Activated CD8-positive, alpha-beta memory T cell treated with anti-CD3 and anti-CD28 coated beads, Interleukin-2, amount 50 U/mL, for 24 hours (primary cell): ENCODE measurements around the gene FHOD3.

Experiments
- DNase-seq: peaks from one replicate; pipeline ENCODE4 v3.0.0-alpha.2; 2020; ENCODE audit errors: extremely low read depth

The FHOD3 gene

DNA sequence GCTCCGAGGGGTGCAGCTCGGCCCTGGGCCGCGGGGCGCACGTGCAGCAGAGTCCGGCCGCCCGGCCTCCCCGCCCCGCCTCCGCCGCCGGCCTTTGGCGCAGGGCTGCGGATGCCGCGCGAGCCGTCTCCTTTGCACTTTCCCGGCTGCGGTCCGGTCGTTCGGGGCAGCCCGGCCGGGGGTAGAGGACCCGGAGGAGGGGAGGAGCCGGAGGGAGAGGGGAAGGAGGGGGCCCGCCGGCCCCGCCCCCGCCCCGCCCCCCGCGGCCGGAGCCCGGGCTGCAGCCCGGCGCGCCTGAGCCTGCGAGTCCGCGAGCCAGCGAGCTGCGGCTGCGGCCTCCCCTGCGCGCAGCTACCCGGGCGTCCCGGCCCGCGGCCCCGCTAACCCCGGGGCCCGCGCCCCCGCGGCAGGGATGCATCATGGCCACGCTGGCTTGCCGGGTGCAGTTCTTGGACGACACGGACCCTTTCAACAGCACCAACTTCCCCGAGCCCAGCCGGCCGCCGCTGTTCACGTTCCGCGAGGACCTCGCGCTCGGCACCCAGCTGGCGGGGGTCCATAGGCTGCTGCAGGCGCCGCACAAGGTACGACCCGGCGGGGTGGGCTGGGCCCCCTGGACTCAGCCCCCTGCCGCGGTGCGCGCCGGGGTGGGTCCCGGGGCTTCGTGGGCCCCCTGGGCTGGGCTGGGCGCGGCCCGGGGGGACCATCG is at the start of gene FHOD3:
FHOD3 (plus strand) TSS at position 297 of the 709 bp plus-strand sequence; CDS start at position 420, 123 bp downstream.
- no peak for DNase-seq

DNA sequence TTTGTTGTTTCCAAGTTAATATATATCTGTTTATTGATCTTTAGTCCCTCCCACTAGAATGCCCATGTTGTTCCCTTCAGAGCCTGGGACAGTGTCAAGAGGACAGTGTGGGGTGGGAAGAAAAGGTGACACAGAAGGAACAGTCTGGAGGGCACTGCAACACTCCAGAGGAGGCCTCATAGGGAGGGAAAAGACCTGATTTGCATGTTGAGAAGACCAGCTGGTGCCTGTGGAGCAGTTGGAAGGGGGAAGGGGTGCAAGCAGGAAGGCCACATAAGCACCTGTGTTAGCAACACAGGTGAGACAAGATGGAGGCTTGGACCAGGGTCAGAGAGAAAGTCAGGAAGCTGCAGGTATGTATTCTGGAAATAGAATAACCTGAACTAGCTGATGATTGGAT is 48.1 kb upstream of the FHOD3 start:
- no peak for DNase-seq

DNA sequence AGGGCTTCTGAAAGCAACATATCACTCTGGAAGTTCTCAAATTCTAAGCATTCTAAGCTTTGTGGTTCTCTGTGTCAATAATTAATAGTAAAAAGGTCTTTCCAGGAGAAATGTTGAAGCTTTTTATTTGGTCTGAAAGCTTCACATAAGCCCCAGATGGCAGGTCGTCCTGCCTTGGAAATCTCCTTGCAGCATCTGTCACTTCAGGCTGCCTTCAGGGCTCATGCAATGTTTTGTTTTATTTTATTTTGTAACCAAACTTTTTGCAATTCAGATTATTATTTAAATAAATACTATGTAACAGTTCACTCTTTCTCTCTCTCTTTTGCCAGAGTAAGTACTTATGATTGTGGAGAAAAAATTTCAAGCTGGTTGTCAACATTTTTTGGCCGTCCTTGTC is 46.7 kb upstream of the FHOD3 start:
- no peak for DNase-seq

DNA sequence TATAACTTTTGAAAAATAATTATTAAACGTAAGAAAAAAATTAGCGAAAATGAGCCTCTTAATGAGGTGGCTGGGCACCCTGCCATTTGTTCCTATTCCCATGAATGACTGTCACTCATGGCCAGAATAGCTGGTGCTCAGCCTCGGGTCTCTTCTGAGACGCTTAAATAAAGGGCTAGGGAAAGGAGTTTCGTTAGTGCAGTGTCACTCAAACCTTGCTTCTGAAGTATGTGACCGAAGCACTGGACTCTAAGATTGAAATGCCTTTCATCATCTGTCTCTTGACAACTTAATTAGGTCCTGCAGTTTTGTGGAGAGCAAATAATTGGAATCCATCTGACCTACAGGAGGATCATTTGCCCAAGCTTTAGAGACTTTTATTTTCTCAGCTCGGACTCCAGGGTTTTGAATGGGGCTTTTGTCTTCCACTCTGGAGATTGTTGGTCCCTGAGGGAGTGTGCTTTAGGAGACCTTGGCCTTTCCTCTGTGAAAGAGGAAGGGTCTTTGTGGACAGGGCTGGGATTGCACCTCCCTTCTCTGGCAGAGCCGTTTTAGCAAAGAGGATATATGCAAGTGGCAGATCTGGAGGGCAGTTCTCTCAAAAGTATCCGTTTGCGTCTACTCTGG is 42.3 kb upstream of the FHOD3 start:
- DNase-seq: no peak

DNA sequence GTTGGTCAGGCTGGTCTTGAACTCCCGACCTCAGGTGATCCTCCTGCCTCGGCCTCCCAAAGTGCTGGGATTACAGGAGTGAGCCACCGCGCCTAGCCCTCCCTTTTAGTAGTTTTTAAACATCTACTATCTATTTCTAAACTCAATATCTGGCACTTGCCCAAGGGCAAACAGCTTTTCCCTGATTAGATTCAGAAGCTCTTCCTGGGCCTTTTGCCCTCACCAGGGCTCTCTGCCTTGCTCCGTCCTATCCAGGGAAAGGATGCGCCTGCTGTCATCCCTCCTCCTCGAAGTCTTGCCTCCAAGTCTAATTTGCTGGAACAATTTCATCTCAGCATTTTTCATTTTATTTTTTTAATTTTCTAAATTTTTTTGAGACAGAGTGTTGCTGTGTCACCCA is 41.4 kb upstream of the FHOD3 start:
- no peak for DNase-seq

DNA sequence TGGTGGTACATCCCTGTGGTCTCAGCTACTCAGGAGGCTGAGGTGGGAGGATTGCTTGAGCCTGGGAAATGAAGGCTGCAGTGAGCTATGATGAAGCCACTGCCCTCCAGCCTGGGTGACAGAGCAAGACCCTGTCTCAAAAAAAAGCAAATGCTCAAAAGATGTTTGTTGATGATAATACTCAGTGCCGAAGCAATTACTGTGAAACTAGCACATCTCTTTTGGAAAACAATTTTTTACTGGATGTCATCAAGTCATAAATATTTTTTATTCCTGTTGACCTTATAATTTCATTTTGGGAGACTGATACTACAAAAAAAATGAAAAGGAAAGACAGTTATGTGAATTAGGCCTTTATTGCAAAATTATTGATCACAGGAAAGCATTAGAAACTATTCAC is 34.5 kb upstream of the FHOD3 start:
- no peak for DNase-seq

DNA sequence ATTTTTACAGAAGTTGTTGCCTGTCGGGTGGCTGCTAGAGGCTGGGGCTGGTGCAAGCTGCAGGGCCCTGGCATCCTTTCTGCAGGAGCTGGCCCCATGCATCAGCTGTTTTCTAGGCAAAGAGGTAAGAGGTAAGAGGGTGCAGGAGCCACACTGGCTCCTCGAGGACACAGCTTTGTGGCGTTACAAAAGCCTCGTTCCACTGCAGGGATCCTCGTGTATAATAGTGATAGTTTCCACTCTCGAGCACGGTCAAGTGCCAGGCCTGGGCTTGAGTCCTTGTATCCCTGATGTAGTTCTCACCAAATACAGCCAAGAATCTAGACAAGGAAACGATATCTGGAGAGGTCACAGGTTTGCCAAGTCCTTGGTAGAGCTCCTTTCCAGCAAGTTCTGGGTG is 33.2 kb upstream of the FHOD3 start:
- DNase-seq: no peak

DNA sequence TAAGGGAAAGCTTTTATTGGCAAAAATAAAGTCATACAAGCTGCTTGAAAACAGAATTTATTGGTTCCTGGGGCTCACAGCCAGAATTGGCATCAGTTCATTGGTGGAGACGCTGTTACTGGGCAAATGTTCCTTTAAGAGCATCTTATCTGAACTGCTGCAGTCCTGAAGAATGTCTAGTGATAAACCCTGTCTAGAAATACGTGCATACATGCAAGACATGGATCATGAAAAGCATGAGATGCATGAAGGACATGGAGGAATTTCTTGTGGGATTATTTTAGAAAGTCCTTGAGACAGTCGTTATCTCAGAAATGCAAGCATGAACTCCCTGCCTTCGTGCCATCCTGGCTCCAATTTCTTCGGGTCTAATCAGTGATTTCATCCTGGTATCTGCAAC is 32.5 kb upstream of the FHOD3 start:
- DNase-seq: no peak

DNA sequence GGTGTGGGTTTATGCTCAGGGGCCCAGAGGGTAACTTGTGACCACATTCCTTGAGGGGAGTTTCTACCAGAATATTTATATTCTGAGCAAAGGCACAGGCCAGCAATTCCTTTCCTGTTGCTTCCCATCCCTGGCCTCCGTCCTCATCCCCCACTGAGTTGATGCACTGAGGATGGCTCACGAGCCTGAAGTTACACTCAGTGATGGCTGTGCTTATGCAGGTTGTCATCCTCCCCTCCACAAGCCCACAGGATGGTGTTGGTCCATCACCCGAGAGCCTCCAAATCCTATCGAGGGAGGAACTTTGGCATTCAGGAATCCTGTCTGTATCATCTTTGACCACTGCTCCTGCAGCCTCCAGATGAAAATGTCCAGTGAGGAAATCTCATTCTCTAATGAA is 28.4 kb upstream of the FHOD3 start:
- no peak for DNase-seq

DNA sequence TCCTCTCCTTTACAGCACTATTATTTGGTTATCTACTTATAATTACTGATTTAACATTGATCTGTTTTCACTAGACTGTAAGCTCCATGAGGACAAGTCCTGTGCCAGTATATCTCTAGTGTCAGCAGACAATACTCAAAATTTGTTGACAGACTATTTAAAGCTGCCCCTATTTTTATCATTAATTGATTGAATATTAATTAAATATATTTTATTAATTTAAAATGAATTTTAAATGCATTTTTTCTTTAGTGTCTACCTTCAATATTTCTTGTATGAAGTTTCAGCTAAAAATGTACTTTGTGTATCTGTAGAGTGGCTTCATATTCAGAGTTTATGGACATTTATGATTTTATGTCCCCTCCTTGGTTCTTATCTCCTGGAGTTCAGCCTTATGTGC is 26.4 kb upstream of the FHOD3 start:
- no peak for DNase-seq

DNA sequence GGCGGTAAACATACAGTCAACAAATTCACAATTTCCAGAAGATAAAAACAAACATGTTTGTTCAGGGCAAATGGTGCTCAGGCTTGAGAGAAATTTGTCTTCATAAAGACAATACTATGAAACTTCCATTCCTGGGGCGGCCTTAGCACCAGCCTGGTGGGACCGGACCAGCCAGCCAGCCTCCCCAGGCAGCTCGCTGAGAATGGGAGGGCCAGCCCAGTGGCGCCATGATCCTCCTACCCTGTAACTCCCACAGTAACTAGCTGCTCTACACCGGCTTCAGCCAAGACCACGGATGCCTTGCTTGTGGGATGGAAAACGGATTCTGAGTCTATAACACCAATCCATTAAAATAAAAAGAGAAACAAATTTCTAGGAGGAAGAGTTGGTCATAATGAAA is 24.2 kb upstream of the FHOD3 start:
- DNase-seq: no peak

DNA sequence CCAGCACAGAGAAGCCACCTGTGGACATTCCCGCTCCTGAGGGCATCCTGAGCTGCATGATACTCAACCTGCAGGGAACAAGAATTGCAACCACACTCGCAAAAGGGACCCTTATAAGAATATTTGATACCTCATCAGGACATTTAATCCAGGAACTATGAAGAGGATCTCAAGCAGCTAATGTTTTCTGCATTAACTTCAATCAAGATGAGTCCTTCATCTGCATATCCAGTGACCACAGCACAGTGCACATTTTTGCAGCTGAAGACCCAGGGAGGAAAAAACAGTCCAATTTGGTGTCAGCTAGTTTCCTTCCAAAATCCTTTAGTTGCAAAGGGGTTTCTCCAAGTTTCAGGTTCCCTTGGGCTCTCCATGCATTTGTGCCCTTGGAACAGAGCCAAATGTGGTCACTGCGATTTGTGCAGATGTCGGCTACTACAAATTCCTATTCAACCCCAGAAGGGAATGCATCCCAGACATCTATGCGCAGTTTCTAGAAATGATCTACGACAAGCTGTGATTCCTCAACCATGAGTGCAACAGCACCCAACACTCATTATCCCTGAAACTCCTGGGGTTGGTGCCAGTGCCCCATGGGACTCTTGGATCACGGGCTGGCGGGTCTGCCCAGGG is 23.3 kb upstream of the FHOD3 start:
- no peak for DNase-seq

DNA sequence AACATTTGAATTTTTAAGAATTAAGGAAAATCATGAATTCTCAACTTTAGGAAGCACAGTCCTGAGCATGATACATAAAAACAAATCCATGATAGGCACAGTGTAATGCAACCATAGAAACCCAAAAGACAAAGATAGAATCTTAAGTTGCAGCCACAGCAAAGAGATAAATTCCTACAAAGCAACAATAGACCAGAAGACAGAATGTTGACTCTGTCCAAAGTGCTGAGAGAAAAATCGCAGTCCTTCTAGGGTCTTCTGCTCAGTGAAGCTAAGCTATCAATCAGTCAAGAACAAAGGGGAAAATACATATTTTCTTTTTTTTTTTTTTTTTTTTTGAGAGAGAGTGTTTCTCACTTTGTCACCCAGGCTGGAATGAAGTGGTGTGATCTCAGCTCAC is 22.0 kb upstream of the FHOD3 start:
- DNase-seq: no peak

DNA sequence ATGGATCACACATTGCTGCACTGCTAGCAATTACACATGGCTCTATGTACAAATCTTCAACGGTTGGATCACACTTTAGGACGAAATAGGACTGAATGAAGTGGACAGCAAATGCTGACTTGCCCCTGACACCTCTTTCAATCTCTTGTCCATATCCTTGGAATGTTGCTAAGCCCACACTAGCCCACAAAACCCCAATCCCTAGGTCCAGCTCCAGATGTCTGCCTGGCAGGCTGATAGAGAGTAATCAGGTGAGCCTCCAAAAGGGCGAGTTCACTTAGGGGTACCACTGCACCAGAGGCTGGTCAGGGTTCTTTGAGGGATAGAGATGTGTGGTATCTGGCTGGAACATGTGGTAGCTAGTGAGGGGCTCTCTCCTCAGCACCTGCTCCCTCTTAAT is 18.5 kb upstream of the FHOD3 start:
- DNase-seq: no peak

DNA sequence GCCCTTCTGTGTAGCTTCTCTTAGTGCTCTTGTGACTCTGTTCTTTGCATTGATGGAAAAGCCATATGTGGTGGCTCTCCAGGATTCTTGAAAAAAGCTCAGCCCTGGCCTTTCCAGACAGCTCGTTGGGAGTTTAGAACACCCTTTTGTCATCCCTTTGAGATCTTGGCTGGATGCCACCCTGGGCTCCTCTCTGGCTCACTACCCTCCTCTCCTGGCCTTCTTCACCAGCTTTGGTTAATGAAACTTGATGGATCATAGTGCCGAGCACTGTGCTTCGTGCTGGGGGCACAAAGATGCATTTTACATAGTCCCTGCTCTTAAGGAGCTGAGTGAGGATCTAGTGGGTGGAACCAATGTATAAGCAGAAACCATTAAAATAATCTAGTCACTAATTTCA is 15.6 kb upstream of the FHOD3 start:
- DNase-seq: no peak

DNA sequence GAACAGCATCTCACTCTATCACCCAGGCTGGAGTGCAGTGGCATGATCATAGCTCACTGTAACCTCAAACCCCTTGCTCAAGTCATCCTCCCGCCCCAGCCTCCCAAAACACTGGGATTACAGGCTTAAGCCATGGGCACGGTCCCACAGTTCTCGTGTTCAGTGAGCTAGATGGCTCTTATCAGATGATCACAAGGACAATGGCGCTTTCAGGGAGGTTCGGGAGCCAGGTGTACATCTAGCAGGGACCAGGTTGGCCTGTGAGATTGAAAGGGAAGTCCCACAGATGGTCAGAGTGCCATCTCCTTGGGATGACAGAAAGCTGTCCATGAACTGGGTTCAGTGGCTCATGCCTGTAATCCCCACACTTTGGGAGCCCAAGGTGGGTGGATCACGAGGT is 14.1 kb upstream of the FHOD3 start:
- no peak for DNase-seq

DNA sequence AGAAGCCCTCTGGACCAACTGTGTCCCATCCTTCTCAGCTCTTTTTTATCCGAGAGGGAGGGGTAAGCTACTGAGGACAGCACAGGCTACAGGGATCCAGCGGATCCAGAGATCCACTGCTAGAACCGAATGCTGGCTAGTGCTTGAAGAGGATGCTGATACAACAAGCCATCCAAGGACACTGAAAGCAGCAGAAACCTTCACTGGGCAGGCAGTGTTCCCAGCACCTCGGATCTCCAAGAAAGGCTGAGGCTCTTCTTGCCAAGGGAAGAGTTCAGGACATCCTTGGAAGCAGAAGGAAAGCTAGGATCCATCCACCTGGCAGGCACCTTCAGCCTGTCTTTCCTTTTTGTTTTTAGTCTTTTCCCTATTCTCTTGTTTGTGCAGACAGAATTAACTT is 13.2 kb upstream of the FHOD3 start:
- DNase-seq: no peak

DNA sequence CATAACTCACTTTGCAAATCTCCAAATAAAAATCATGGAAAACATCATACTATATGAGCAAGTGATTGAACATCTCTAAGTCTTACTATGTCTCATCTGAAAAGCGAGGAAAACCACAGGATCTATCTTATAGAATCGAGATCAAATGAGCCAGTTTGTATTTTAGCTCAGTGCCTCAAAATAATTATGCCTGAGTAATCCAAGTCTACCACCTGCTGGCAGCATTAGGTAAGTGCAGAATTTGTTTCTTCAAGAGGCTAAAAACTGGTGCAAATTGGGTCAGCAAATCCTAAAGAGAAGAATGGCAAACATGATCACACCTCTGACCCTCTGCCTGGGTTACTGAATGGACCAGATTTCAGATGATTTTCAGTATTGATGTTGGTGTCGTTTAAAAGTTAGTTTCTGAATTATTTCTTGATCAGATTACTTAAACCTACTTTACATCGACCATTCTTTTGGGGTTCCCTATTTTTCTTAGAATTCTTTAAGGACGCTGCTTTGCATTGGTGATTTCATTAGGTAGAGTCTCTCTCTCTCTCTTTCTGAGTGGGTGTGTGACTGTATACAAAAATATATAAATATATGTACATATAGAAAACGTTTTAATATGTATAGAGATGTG is 12.7 kb upstream of the FHOD3 start:
- no peak for DNase-seq

DNA sequence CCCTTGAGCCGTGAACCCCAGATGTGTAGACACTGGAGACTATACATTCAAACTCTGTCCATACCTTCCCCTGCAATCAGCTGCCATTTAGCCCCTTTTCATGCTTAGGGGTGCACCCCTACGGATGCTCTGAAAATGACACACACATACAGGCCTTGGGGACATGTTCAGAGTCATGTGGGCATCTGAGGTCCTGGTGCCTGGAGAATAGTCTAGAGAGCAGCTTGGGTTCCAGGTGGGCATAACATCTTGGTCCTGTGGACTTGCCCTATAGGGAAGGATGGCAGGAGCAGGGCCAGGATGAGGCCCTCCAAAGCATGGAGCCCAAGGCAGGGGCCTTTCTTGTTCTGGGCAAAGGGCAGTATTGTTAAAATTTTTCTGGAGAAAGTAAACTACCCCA is 9.9 kb upstream of the FHOD3 start:
- no peak for DNase-seq

DNA sequence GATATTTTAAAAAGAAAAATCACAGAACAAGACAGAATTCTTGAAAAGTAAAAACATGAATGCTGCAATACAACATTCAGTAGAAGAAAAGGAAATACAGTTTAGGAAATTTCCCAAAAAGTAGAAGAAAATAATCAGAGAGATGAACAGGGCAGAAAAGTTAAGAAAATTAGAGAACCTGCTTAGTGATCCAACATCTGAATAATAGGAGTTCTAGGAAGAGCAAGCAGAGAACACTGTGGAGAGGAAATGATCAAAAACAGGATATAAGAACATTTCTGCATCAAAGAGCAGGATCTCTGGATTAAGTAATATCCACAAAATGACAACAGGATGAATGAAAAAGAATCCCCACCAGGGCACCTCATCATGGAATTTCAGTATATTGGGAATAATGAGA is 8.8 kb upstream of the FHOD3 start:
- no peak for DNase-seq

DNA sequence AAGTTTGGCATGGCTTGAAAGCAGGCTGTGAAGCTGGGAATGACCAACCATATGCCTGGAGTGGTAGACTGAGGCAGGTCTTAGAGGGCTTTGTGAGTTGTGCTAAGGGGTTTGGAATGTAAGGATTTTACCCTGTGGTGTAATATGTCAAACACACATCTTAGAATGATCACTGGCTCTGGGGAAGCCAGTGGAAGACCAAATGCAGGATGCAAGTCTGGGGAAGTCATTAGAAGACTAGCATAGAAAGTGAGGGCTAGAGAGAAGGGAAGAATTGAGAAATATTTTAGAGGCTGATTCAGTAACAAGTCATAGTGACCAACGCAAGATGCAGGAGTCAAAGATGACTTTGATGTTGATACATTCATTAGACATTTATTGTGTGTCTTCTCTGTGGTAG is 3.5 kb upstream of the FHOD3 start:
- DNase-seq: no peak

DNA sequence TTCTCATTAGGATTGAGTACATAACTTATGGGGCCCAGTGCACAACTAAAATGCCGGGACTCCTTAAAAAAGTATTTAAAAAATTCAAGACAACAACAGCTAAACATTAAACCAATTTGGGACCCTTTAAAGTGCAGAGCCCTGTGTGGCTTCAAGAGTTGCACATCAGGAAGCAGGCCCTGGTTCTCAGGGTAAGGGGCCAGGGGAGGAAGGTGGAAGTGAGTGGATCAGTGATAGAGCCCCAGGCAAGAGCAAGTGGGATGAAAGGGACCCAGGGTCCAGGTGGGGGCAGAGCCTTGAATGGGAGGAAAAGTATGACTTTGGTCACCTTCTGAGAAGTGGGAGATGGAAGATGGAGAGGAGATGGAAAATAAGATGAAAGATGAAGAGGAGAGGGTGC is 2.3 kb upstream of the FHOD3 start:
- no peak for DNase-seq

DNA sequence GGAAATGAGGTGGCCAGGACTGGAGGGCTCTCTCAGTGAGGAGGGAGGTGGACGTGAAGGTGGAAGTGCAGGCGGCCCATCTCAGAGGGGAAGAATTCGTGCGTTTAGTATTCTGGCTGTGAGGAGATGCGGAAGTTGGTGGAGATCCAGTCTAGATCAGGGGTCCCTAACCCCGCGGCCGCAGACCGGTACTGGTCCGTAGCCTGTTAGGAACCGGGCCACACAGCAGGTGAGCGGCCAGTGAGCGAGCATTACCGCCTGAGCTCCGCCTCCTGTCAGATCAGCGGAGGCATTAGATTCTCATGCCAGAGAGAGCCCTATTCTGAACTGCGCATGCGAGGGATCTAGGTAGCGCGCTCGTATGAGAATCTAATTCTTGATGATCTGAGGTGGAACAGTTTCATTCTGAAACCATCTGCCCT is 1.6 kb upstream of the FHOD3 start:
- DNase-seq: no peak
